K562 (cell line): ENCODE results near the gene KRTAP25-1. TPM values are rescaled to one million over a fixed set of nuclear protein-coding genes. Genes with fewer than 3 reads are reported as not detected.

Source experiments
- CREB3L1 ChIP-seq: fragments of 450-650 bp; IDR thresholded peaks from 2 replicates; pipeline ENCODE4 v1.6.1; 2014; ENCODE audit warnings: low read depth, mild to moderate bottlenecking, moderate library complexity, borderline replicate concordance
- DEAF1 ChIP-seq: fragments of 450-650 bp; formaldehyde crosslinking; IDR thresholded peaks from 2 replicates; pipeline ENCODE4 v1.4.0; 2020; ENCODE audit warnings: mild to moderate bottlenecking, moderate library complexity
- KLF16 ChIP-seq: IDR thresholded peaks from 2 replicates; pipeline ENCODE4 v1.6.1; 2016; ENCODE audit warnings: antibody characterized with exemption
- SRSF7 ChIP-seq: fragments of 200-400 bp; formaldehyde crosslinking; optimal IDR thresholded peaks from 2 replicates; pipeline ENCODE3; 2017; ENCODE audit warnings: mild to moderate bottlenecking, low read depth, low read length
- THRB ChIP-seq: fragments of 450-650 bp; formaldehyde crosslinking; conservative IDR thresholded peaks from 2 replicates; pipeline ENCODE4 v1.4.0; 2022; ENCODE audit warnings: mild to moderate bottlenecking, missing genetic modification characterization
- ZBTB2 ChIP-seq: fragments of 450-650 bp; IDR thresholded peaks from 2 replicates; pipeline ENCODE4 v1.6.1; 2016; ENCODE audit warnings: antibody characterized with exemption
- ZSCAN32 ChIP-seq: fragments of 450-650 bp; formaldehyde crosslinking; IDR thresholded peaks from 2 replicates; pipeline ENCODE4 v1.4.0; 2020; ENCODE audit warnings: mild to moderate bottlenecking, moderate library complexity
- polyA plus RNA-seq, 8 experiments: library from polyadenylated mRNA; depleted of rRNA in 4 of 8; stranded (reverse) in 5 of 8; unstranded in 3 of 8; fragments of >200 nt; fragmentation: Nextera tagmentation in 2 of 8; fragmentation: Illumina TruSeq in 1 of 8; extraction: Ambion mirVana in 2 of 8; extraction: Trizol in 1 of 8; gene quantifications; 2 replicates each; pipeline versions ENCODE4 v1.2.1 to v1.2.3, GENCODE V29; 2011 to 2014; ENCODE audit warnings: inconsistent platforms in 1 of 8, missing spikeins in 1 of 8
- total RNA-seq, 7 experiments: library from RNA; depleted of rRNA in 6 of 7; stranded (reverse); fragments of >200 nt in 6 of 7; fragmentation: Illumina TruSeq in 2 of 7; extraction: Trizol in 2 of 7; gene quantifications; 2 replicates each; pipeline versions ENCODE4 v1.2.1 to v1.2.3, GENCODE V29; 2011 to 2021; ENCODE audit warnings: low replicate concordance in 1 of 7

The KRTAP25-1 gene
- total and polyA plus RNA-seq, 9 of the 15 experiments (the other 6 are each of a cell fraction or from before 2014, with no cell fraction given): not detected

GRCh38 chr21:30282850-30283249, 6.5 kb downstream of the KRTAP25-1 start, which contains the start of gene KRTAP24-1 (continued):
- no peak for TF ChIP-seq ZBTB2
- TF ChIP-seq CREB3L1: no peak
- no peak for TF ChIP-seq DEAF1 (CRISPR knock-in tag)
- TF ChIP-seq ZSCAN32: no peak
- no peak for TF ChIP-seq KLF16
- no peak for TF ChIP-seq THRB (CRISPR knock-in tag)
- no peak for TF ChIP-seq SRSF7
